Uterus (tissue), 2 donors: ENCODE data around the gene MMP25.
"Not testable (repeated sequence)": the region's sequence is repeated elsewhere in the genome, so short reads cannot be mapped to it uniquely, and the experiment has no call there.

Experiments used
- POLR2A ChIP-seq, 2 donors: fragments of 450-650 bp; IDR thresholded peaks; one replicate each; pipeline ENCODE4 v1.6.1; 2016; ENCODE audit warnings: antibody characterized with exemption in 2 of 2, mild to moderate bottlenecking in 1 of 2, moderate library complexity in 1 of 2
- TF ChIP-seq, protein P1 (sequence below), 4 experiments: fragments of 200-600 bp in 2 of 4; fragments of 450-650 bp in 2 of 4; sonication (generic) in 2 of 4; IDR thresholded peaks; one replicate each; pipeline ENCODE4 v1.5.1; 2016 to 2019; ENCODE audit warnings: antibody characterized with exemption in 4 of 4, mild to moderate bottlenecking in 2 of 4, moderate library complexity in 1 of 4

DNA sequence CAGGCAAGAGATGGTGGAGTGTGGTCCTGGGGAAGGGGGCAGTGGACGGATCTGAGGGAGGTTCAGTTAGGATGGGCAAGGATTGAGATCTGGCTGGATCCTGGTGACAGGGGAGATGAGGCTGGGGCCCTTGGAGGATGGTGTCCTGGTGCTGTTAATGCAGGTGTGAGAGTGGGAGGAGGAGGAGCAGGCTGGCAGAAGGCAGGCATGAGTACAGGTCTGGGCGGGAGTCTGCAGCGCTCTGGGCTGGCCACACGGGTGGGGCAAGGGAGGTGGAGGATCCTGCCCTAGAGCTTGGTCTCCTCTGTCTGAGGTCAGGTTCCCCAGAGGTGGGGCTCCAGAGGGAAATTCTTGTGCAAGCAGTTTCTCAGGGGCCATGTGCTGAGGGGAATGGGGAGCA, 25.8 kb downstream of the MMP25 start:
- TF ChIP-seq, protein P1, sequence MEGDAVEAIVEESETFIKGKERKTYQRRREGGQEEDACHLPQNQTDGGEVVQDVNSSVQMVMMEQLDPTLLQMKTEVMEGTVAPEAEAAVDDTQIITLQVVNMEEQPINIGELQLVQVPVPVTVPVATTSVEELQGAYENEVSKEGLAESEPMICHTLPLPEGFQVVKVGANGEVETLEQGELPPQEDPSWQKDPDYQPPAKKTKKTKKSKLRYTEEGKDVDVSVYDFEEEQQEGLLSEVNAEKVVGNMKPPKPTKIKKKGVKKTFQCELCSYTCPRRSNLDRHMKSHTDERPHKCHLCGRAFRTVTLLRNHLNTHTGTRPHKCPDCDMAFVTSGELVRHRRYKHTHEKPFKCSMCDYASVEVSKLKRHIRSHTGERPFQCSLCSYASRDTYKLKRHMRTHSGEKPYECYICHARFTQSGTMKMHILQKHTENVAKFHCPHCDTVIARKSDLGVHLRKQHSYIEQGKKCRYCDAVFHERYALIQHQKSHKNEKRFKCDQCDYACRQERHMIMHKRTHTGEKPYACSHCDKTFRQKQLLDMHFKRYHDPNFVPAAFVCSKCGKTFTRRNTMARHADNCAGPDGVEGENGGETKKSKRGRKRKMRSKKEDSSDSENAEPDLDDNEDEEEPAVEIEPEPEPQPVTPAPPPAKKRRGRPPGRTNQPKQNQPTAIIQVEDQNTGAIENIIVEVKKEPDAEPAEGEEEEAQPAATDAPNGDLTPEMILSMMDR (IDR thresholded peaks at IDR 0.05) = not testable (repeated sequence)
- TF ChIP-seq POLR2A (IDR thresholded peaks at IDR 0.05) = not testable (repeated sequence)
